GM04504 (cell line): ENCODE results near the gene NAV2.
"Not testable (repeated sequence)": the region's sequence is repeated elsewhere in the genome, so short reads cannot be mapped to it uniquely, and the experiment has no call there.

Experiments
- DNase-seq: peaks from one replicate; pipeline ENCODE4 v3.0.0-alpha.2; 2012; ENCODE audit warnings: low read depth

Gene NAV2

GRCh38 chr11:19954899-19955298 is 242.3 kb downstream of the NAV2 start:
- no peak for DNase-seq

GRCh38 chr11:19955660-19956059 is 243.0 kb downstream of the NAV2 start:
- no peak for DNase-seq

DNA sequence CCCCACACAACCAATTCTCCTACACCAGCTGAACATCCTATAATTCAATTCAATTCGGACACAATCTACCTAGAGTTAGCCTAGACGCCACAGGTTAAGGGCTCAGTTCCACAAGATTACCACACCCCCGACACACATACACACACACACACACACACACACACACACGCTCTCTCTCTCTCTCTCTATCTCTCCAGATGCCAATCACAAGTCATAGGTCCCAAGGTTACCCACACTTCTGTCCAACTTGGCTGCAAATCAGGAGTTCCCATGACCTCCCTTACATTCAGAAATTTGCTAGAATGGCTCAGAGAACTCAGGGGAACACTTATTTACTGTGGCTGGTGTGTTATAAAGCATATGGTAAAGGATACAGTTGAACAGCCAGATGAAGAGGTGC is 243.6 kb downstream of the NAV2 start:
- DNase-seq = no peak

GRCh38 chr11:19957294-19957943 is 244.8 kb downstream of the NAV2 start:
- no peak for DNase-seq

GRCh38 chr11:19958204-19958603 is 245.6 kb downstream of the NAV2 start:
- no peak for DNase-seq

- DNase-seq = no peak
Observed at GRCh38 chr11:19959210-19959609, 246.6 kb downstream of the NAV2 start.

DNA sequence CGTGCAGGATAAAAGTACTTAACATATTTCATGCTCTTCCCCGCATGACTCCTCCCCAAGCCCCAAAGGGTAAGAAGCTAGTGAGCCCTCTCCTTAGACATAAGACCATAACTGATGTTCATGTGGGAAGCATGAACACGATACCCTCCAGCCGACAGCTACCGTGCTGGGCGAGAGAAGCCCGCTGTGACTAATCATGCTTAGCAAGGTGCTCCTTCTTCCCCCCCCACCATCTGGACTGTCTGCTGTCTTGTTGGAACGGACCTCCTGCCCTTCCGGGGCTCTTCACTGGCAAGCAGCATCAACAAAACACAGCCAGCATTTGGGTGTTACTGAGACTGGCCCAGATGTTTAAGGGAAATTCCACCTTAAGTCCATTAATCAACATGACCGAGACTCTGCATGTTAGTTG is 247.0 kb downstream of the NAV2 start:
- no peak for DNase-seq

DNA sequence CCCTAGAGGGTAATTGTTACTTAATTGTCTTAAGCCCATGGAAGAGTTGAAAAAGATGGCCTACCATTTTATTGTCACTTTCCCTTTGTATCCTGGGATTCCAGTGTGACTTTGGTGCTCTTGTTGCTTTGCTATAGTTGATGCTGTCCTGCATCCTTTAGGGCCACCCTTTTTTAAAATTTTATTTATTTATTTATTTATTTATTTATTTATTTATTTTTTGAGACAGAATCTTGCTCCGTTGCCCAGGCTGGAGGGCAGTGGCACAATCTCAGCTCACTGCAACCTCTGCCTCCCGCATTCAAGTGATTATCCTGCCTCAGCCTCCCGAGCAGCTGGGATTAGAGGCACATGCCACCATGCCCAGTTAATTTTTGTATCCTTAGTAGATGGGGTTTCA is 247.8 kb downstream of the NAV2 start:
- DNase-seq = not testable (repeated sequence)

DNA sequence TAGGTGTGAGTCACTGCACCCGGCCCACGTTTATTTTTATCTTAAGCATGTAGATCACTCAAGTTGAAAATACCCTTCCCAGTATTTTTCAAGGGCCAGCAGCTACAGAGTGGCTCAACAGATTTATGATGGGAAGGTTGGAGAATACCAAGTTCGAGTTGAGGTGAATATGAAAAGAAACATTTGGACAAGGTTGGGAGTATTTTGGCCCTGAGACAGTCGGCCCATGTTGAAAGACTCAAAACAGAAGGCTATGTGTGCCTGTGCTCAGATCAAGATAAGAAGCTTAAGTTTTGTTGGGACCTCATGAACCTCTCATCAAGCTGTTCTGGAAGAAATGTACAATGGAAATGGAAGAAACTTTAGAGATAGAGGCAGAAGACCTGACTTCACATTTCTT is 248.6 kb downstream of the NAV2 start:
- no peak for DNase-seq

DNA sequence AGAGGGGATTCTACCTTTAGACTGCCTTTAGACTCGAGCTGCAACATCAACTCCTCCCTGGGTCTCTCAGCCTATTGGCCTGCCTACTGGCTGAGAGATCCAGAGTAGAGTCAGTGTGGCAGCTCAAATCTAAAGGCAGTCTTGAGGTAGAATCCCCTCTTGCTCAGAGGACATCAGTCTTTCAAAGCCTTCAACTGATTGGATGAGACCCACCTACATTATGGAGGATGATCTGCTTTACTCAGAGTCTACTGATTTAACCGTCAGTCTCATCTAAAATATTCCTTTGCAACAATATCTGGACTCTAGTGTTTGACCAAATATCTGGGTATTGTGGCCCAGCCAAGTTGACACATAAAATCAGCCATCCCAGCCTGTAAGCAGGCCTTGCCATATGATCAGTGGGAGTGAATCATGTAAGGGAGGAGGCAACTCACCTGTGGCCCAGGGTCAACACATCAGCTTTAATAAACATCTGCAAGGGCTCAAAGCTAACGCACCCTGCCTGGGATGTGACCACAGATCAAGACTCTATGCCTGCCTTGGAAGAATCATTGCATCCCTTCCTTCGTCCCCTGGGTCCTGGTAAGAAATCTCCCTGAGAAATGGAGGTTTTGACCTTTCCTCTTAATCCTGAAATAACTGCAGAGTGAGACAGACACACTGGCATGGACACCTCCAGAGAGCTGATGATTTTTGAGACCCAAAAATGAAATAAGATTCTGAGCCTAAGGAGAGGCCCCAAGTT is 249.6 kb downstream of the NAV2 start:
- no peak for DNase-seq

DNA sequence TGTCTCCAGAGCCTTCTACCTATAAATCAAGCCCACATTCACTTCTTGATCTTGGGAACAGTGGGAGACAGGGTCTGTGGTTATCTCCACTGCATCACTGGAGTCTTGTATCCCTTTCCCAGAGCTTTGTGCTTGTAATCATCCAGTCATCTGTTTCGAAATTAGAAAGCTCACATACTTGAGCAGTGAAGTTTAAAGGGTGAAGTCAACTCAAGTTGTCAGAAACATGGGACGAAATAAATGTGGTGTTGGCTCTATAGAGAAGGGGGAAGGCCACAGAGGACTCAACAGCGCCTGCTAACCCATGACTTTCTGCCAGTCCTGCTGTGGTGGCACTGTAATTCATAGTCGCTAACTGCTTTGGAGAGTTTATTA is 250.2 kb downstream of the NAV2 start:
- peak; percentile 73 for DNase-seq

GRCh38 chr11:19963697-19964387 is 251.2 kb downstream of the NAV2 start:
- DNase-seq = no peak

DNA sequence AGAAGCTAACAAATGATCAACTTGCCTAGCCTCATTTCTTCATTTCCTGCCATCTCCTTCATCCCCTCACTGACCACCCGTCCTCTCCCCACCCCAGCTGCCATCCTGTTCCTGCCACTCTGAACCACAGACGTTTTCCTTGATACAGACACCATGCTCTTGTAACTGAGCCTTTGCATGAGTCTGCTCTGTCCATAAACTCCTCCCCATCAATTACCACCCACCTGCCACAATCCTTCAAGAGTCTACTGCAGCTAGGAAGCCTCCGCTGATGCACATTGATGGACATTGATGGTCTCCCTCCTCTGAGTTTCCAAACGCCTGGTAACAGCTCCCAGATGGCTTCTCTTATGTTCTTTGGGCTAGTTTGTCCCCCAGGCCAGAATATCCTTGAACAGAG is 253.8 kb downstream of the NAV2 start:
- DNase-seq = no peak

DNA sequence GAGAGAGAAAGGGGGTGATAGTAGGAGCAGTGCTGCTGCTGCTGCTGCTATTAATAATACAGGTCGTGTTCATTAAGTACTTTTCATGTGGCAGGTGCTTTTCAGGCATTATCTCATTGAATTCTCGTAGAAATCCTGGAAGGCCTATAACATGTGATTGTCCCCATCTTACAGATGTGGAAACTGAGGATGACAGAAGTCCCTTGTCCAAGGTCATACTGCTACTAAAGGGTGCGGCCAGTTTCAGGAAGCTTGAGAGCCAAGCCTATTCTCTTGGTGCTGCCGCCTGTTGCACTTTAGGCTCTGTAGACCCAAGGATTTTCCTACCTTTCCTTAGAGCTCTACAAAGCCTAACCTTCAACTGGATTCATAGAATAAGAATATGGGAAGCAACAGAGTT is 254.3 kb downstream of the NAV2 start:
- DNase-seq = no peak

GRCh38 chr11:19967787-19968186 is 255.2 kb downstream of the NAV2 start:
- no peak for DNase-seq

DNA sequence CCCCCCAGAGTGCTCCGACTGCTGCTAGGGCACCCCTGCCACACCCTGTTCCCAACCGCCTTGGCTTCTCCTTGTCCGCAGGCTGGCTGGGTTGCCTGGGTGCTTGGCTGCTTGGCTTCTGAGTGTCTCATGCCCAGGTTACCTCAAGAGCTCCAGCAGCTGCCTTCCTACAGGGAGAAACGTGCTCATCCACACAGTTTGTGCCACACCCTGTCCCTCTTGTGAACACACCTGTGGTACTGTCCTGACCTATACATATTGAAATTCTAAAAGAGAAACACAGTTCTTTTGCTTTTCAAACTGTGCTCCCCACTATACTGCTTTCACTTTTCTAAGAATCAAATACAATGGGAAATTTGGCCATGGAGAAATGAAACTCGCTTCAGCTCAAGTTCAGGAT is 256.2 kb downstream of the NAV2 start:
- no peak for DNase-seq

DNA sequence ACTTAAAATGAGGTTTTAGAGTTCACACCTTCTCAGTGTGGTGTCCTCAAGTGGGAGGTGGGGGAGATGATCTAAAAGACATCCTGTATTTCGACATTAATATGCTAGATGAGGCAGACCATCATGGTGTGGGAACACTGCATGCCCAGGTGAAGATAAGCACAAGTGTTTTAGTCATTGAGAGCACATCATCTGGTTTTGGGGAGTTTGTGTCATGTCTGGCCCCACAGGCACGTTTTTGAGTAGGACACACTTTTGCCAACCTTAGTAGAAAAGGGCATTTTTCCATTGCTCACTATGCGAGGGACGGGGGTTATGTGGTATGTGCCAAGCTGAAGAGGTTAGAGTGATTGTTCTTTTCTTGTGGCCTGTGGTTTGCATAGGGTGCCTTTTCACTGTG is 258.3 kb downstream of the NAV2 start:
- no peak for DNase-seq

GRCh38 chr11:19972091-19972490 is 259.5 kb downstream of the NAV2 start:
- no peak for DNase-seq

DNA sequence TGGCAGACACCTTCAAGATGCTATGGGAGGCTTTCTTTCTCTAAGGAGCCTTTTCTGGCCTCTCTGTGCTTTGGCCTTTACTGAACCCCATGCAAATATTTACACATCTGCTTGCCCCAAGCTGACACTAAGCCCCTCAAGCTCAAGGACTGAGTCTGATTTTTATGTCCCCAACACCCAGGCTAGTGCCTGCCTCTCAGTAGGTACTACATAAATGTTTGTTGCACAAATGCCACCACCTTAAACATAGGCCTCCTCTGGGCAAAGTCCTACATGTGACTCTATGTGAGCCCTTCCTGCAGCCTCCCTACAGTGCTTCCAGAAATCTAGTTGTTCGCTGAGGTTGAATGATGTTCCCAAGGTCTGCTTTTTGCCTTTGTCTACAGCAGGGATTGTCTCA is 260.0 kb downstream of the NAV2 start:
- DNase-seq = no peak

DNA sequence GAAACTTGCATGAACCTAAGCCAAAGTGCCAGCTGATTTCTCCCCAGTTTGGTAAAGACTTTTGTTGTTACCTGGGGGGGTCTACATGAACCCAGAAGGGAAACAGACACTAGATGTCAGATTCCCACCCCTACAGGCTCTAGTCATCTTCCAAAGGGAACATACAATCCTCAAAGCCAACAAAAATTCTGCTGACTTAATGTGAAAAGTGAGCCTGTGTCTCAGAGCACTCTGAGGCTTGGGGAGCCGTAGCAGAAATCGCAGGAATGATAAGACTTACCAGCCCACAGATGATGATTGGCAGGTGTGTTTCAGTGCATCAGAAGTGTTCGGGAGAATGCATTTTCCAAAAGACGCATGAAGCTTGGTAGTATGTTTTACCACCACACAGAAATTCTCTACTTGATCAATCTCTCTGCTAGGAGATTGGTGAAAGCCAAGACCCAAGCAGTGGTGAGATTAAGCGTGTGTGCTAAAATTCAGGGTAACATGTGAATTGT is 260.5 kb downstream of the NAV2 start:
- no peak for DNase-seq

GRCh38 chr11:19974886-19975285 is 262.2 kb downstream of the NAV2 start:
- DNase-seq = no peak

- DNase-seq = no peak
Observed at GRCh38 chr11:19975414-19975990, 262.9 kb downstream of the NAV2 start.
